Erythroblast (primary cell): Measurements from ENCODE around the gene SETBP1.
A peak's percentile ranks its signal among the peaks of the same experiment; 100 is the strongest.

Experiments
- DNase-seq, 2 experiments: peaks; one replicate each; lab custom pipeline; 2025; lab: John Stamatoyannopoulos, UW
- GATA1 ChIP-seq: IDR thresholded peaks from 2 replicates; pipeline ENCODE4 v1.6.1; 2011; ENCODE audit warnings: low read depth, mild to moderate bottlenecking, control low read depth, low read length, moderate library complexity
- POLR2A ChIP-seq: IDR thresholded peaks from 2 replicates; pipeline ENCODE4 v1.6.1; 2011; ENCODE audit warnings: mild to moderate bottlenecking, low read length

The SETBP1 gene

GRCh38 chr18:44954257-44954656 is 273.6 kb downstream of the SETBP1 start:
- no peak for TF ChIP-seq GATA1
- no peak for TF ChIP-seq POLR2A
- DNase-seq: no peak

GRCh38 chr18:44955825-44956224 is 275.1 kb downstream of the SETBP1 start:
- DNase-seq: no peak
- TF ChIP-seq POLR2A (no peak), GATA1 (no peak)

- no peak for DNase-seq
- TF ChIP-seq POLR2A (no peak), GATA1 (no peak)
Observed at GRCh38 chr18:44957025-44957424, 276.3 kb downstream of the SETBP1 start.

GRCh38 chr18:44957461-44957860 is 276.8 kb downstream of the SETBP1 start:
- TF ChIP-seq GATA1: no peak
- TF ChIP-seq POLR2A: no peak
- no peak for DNase-seq

- no peak for DNase-seq
- TF ChIP-seq POLR2A (no peak), GATA1 (no peak)
Observed at GRCh38 chr18:44958040-44958439, 277.4 kb downstream of the SETBP1 start.

GRCh38 chr18:44958455-44958854 is 277.8 kb downstream of the SETBP1 start:
- no peak for TF ChIP-seq GATA1
- TF ChIP-seq POLR2A: no peak
- DNase-seq: no peak

- no peak for DNase-seq
- TF ChIP-seq GATA1 (no peak), POLR2A (no peak)
Observed at GRCh38 chr18:44959013-44959412, 278.3 kb downstream of the SETBP1 start.

- TF ChIP-seq GATA1 (no peak), POLR2A (no peak)
Observed at GRCh38 chr18:44960580-44960979, 279.9 kb downstream of the SETBP1 start.

GRCh38 chr18:44961288-44961995 is 280.8 kb downstream of the SETBP1 start:
- TF ChIP-seq POLR2A (no peak), GATA1 (no peak)
- no peak for DNase-seq

More at GRCh38 chr18:44960580-44960979, 279.9 kb downstream of the SETBP1 start:
- no peak for DNase-seq

- TF ChIP-seq POLR2A (no peak), GATA1 (no peak)
- no peak for DNase-seq
Observed at GRCh38 chr18:44967599-44967998, 286.9 kb downstream of the SETBP1 start.

- DNase-seq: no peak
- no peak for TF ChIP-seq POLR2A
- TF ChIP-seq GATA1: no peak
Observed at GRCh38 chr18:44968336-44968735, 287.6 kb downstream of the SETBP1 start.

- TF ChIP-seq GATA1 (no peak), POLR2A (no peak)
- DNase-seq: no peak
Observed at GRCh38 chr18:44969214-44969795, 288.6 kb downstream of the SETBP1 start.

- DNase-seq: peak in 1 of 2 experiments; percentile 22
- TF ChIP-seq GATA1: no peak
- no peak for TF ChIP-seq POLR2A
Observed at GRCh38 chr18:44973282-44973681, 292.6 kb downstream of the SETBP1 start.

GRCh38 chr18:44974174-44974573 is 293.5 kb downstream of the SETBP1 start:
- TF ChIP-seq POLR2A: no peak
- no peak for TF ChIP-seq GATA1

GRCh38 chr18:44977856-44978255 is 297.2 kb downstream of the SETBP1 start:
- TF ChIP-seq GATA1 (no peak), POLR2A (no peak)
- DNase-seq: no peak

More at GRCh38 chr18:44974174-44974573, 293.5 kb downstream of the SETBP1 start:
- DNase-seq: no peak
